Hematopoietic multipotent progenitor cell (in vitro differentiated cells): ENCODE data around the gene SLC39A11. TPM values are rescaled to one million over a fixed set of nuclear protein-coding genes. Genes with fewer than 3 reads are reported as not detected.
"Not testable (repeated sequence)": the region's sequence is repeated elsewhere in the genome, so short reads cannot be mapped to it uniquely, and the experiment has no call there.

ENCODE experiments used
- DNase-seq, 3 donors: peaks; one replicate each; pipeline ENCODE4 v3.0.0-alpha.2; 2011 to 2015; ENCODE audit warnings: low read depth in 2 of 3, low spot score in 2 of 3
- total RNA-seq: library from RNA; depleted of rRNA; stranded (reverse); fragments of >200 nt; gene quantifications from one replicate; pipeline ENCODE4 v1.2.3, GENCODE V29; 2012

SLC39A11 gene
- total RNA-seq, 1 donor: 26.4 TPM

GRCh38 chr17:72810991-72811508 lies 281.4 kb downstream of the SLC39A11 start:
- DNase-seq: no peak

GRCh38 chr17:72806011-72806410 lies 286.5 kb downstream of the SLC39A11 start:
- no peak for DNase-seq

GRCh38 chr17:72804949-72805707 lies 287.4 kb downstream of the SLC39A11 start:
- DNase-seq: no peak

- no peak for DNase-seq
These were observed 289.8 kb downstream of the SLC39A11 start for GRCh38 chr17:72802726-72803125.

- no peak for DNase-seq
These were observed 295.3 kb downstream of the SLC39A11 start for GRCh38 chr17:72797142-72797541.

- no peak for DNase-seq
These were observed 296.5 kb downstream of the SLC39A11 start for GRCh38 chr17:72795941-72796340.

GRCh38 chr17:72794152-72794551 lies 298.3 kb downstream of the SLC39A11 start:
- no peak for DNase-seq

GRCh38 chr17:72792771-72793170 lies 299.7 kb downstream of the SLC39A11 start:
- DNase-seq: no peak

- no peak for DNase-seq
These were observed 302.3 kb downstream of the SLC39A11 start for GRCh38 chr17:72790190-72790589.

- no peak for DNase-seq
These were observed 302.8 kb downstream of the SLC39A11 start for GRCh38 chr17:72789711-72790110.

- no peak for DNase-seq
These were observed 303.4 kb downstream of the SLC39A11 start for GRCh38 chr17:72788950-72789585.

GRCh38 chr17:72786209-72786608 lies 306.3 kb downstream of the SLC39A11 start:
- DNase-seq: no peak

GRCh38 chr17:72782985-72783701 lies 309.3 kb downstream of the SLC39A11 start:
- DNase-seq: no peak

GRCh38 chr17:72782437-72782836 lies 310.1 kb downstream of the SLC39A11 start:
- DNase-seq: not testable (repeated sequence)

- DNase-seq: no peak
These were observed 314.0 kb downstream of the SLC39A11 start for GRCh38 chr17:72778169-72779151.

- DNase-seq: no peak
These were observed 316.6 kb downstream of the SLC39A11 start for GRCh38 chr17:72775919-72776318.

GRCh38 chr17:72775237-72775636 lies 317.3 kb downstream of the SLC39A11 start:
- DNase-seq: no peak

GRCh38 chr17:72774236-72774635 lies 318.3 kb downstream of the SLC39A11 start:
- no peak for DNase-seq

GRCh38 chr17:72773225-72773624 lies 319.3 kb downstream of the SLC39A11 start:
- DNase-seq: not testable (repeated sequence)

GRCh38 chr17:72772331-72772821 lies 320.1 kb downstream of the SLC39A11 start:
- DNase-seq: no peak
